ENCODE results near the gene SPATA13. TPM values are rescaled to one million over a fixed set of nuclear protein-coding genes. Genes with fewer than 3 reads are reported as not detected.
"Not testable (repeated sequence)": the region's sequence is repeated elsewhere in the genome, so short reads cannot be mapped to it uniquely, and the experiment has no call there.

Gene SPATA13
- total and polyA plus RNA-seq, 10 of the 15 experiments (the other 5 are each of a cell fraction or from before 2014, with no cell fraction given), result 2.4 to 11.1 (median 10.2) TPM

DNA sequence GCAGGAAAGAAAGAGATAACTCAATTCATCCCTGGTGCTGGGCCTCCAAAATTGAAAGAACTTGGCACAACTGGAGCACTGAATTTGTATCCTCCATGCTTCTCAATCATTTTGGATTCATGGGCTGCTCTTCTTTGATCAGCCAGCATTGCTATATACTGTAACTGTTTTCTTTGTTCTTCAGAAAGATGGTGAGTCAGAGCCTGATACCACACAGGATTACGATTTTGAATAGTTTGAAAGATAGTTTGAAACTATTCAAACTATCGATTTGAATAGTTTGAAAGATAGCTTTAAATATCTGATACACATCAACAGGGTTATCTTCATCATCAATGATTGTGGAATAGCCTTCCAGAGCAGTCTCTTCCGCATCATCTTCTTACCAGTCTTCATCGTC is 38.5 kb upstream of the SPATA13 start:
- H3K4me3 ChIP-seq; H3K36me3 ChIP-seq (ENCODE audit: control insufficient read depth in 2 of 2, insufficient read depth in 2 of 2, low read length in 1 of 2); DNase-seq (ENCODE audit: low read depth, low spot score); RAD21 ChIA-PET (ENCODE audit: unreplicated experiment); H3K9ac ChIP-seq (ENCODE audit: control insufficient read depth, insufficient read depth, low read length); POLR2A ChIA-PET; intact Hi-C loops (cut with micrococcal nuclease; ENCODE audit: unreplicated experiment); H3K27me3 ChIP-seq (replicated peaks in 1 of 2; ENCODE audit: control insufficient read depth in 2 of 2, insufficient read depth in 2 of 2, low read length in 1 of 2); in situ Hi-C loops (cut with MboI); SMC1A ChIA-PET (ENCODE audit: uncharacterized antibody, unreplicated experiment); H2AFZ ChIP-seq (ENCODE audit: control insufficient read depth, low read depth, low read length); H4K20me1 ChIP-seq (ENCODE audit: control insufficient read depth, insufficient read depth); H3K27ac ChIP-seq (ENCODE audit: control insufficient read depth, insufficient read depth); H3K4me2 ChIP-seq (ENCODE audit: control insufficient read depth, insufficient read depth); H3K4me1 ChIP-seq (ENCODE audit: control insufficient read depth, insufficient read depth, low read length); FAIRE-seq; CTCF ChIA-PET; H3K9me3 ChIP-seq (replicated peaks; ENCODE audit: control insufficient read depth, insufficient read depth, low read length); BruUV-seq (replicated peaks); H3K79me2 ChIP-seq (ENCODE audit: control insufficient read depth, insufficient read depth, low read length): not testable (repeated sequence)
- TF ChIP-seq TCF7 (IDR thresholded peaks at IDR 0.05; ENCODE audit: borderline replicate concordance), result peak; percentile 83
- TF ChIP-seq JUNB (IDR thresholded peaks at IDR 0.05), result peak; percentile 68
- TF ChIP-seq RUNX3 (IDR thresholded peaks at IDR 0.05; ENCODE audit: low read length), result peak; percentile 60
- peak; percentile 39; the same call in 2 of the 3 replicates for ATAC-seq
- 48% methylated on average over 4 of the region's 4 CpGs for WGBS (ENCODE audit: insufficient coverage, insufficient replicate concordance, low lambda C conversion rate, missing lambda C conversion rate)

DNA sequence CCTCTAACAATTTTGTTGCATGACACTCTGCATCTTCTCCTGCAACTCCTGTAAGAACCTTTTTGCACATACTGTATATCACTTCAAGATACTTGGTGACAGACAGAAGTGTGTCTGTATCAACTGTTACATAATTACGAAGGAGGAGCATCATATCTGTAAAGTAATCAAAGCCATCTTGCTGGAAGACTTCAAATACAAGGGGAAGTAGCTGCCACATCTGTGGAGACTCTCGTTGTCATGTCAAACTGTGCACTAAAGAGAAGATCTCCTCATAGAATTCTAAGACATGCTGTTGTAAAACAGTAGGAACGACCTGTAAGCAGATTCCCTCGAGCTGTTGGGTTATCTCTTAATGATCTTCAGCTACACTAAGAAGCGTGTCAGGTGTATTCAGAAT is 38.0 kb upstream of the SPATA13 start:
- RAD21 ChIA-PET (ENCODE audit: unreplicated experiment), result no interaction called here
- no peaks in the 10 kb centered on the region for H3K79me2 ChIP-seq (ENCODE audit: control insufficient read depth, insufficient read depth, low read length)
- no peak overlapping the region for H3K4me3 ChIP-seq
- H3K9ac ChIP-seq (ENCODE audit: control insufficient read depth, insufficient read depth, low read length), result no peak overlapping the region
- POLR2A ChIA-PET, result no interaction called here
- no peaks in the 10 kb centered on the region for H4K20me1 ChIP-seq (ENCODE audit: control insufficient read depth, insufficient read depth)
- in situ Hi-C loops (cut with MboI), result no loop called here
- H3K36me3 ChIP-seq (ENCODE audit: control insufficient read depth in 2 of 2, insufficient read depth in 2 of 2, low read length in 1 of 2), result no peaks in the 10 kb centered on the region
- SMC1A ChIA-PET (ENCODE audit: uncharacterized antibody, unreplicated experiment), result no interaction called here
- TF ChIP-seq, protein P1, sequence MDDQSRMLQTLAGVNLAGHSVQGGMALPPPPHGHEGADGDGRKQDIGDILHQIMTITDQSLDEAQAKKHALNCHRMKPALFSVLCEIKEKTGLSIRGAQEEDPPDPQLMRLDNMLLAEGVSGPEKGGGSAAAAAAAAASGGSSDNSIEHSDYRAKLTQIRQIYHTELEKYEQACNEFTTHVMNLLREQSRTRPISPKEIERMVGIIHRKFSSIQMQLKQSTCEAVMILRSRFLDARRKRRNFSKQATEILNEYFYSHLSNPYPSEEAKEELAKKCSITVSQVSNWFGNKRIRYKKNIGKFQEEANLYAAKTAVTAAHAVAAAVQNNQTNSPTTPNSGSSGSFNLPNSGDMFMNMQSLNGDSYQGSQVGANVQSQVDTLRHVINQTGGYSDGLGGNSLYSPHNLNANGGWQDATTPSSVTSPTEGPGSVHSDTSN (IDR thresholded peaks at IDR 0.05; ENCODE audit: insufficient replicate concordance, low read depth, low read length), result no peak
- TF ChIP-seq ZNF207 (IDR thresholded peaks at IDR 0.05; ENCODE audit: borderline replicate concordance) (no peak), TARDBP (IDR thresholded peaks at IDR 0.05; ENCODE audit: borderline replicate concordance) (no peak), SMARCA5 (IDR thresholded peaks at IDR 0.05) (no peak), ZNF687 (IDR thresholded peaks at IDR 0.05) (no peak), YY1 (IDR thresholded peaks at IDR 0.05; ENCODE audit: low read depth, low read length) (no peak), NFIC (IDR thresholded peaks at IDR 0.05; ENCODE audit: low read depth, low read length) (no peak), YBX1 (IDR thresholded peaks at IDR 0.05) (no peak), ZNF622 (IDR thresholded peaks at IDR 0.05) (no peak), BMI1 (IDR thresholded peaks at IDR 0.05; ENCODE audit: borderline replicate concordance) (no peak), ESRRA (IDR thresholded peaks at IDR 0.05; ENCODE audit: low read length) (no peak)
- TF ChIP-seq, protein P2, sequence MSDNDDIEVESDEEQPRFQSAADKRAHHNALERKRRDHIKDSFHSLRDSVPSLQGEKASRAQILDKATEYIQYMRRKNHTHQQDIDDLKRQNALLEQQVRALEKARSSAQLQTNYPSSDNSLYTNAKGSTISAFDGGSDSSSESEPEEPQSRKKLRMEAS (IDR thresholded peaks at IDR 0.05; ENCODE audit: low read depth, low read length), result no peak
- H2AFZ ChIP-seq (ENCODE audit: control insufficient read depth, low read depth, low read length), result no peak overlapping the region
- BruUV-seq (replicated peaks), result no TSS peak
- FAIRE-seq, result no peak
- intact Hi-C loops (cut with micrococcal nuclease; ENCODE audit: unreplicated experiment), result no loop called here
- 0 out of 4 replicates have a peak, but pooled peaks cover 0 to 7% of the 10 kb centered on the region in 2 experiments for H3K27me3 ChIP-seq (replicated peaks in 1 of 2; ENCODE audit: control insufficient read depth in 2 of 2, insufficient read depth in 2 of 2, low read length in 1 of 2)
- CTCF ChIA-PET, result no interaction called here
- no peak overlapping the region for H3K4me2 ChIP-seq (ENCODE audit: control insufficient read depth, insufficient read depth)
- H3K9me3 ChIP-seq (replicated peaks; ENCODE audit: control insufficient read depth, insufficient read depth, low read length), result no peaks in the 10 kb centered on the region
- ATAC-seq, result no peak
- H3K4me1 ChIP-seq (ENCODE audit: control insufficient read depth, insufficient read depth, low read length), result peaks cover 7% of the 10 kb centered on the region; the same call in 1 of the 2 replicates
- H3K27ac ChIP-seq (ENCODE audit: control insufficient read depth, insufficient read depth), result no peak overlapping the region
- DNase-seq (ENCODE audit: low read depth, low spot score), result no peak
- 0% methylated on average over 5 of the region's 5 CpGs for WGBS (ENCODE audit: insufficient coverage, insufficient replicate concordance, low lambda C conversion rate, missing lambda C conversion rate)

Data from GM12878 (cell line).